ENCODE measurements around the gene MTREX. TPM values are rescaled to one million over a fixed set of nuclear protein-coding genes. Genes with fewer than 3 reads are reported as not detected.

MTREX gene
- polyA plus RNA-seq, 3 donors: 10.2 to 14.4 (median 12.2) TPM

GRCh38 chr5:55385846-55386245 is 78.1 kb downstream of the MTREX start:
- Mint-ChIP-seq H3K9me3 (peaks cover 7 to 16% (median 9%) of the 10 kb centered on the region in 7 donors), H3K27ac (no peak overlapping the region), H3K27me3 (ENCODE audit: low read depth in 3 of 3) (peaks cover 0 to 4% (median 0%) of the 10 kb centered on the region in 3 donors), H3K4me3 (no peak overlapping the region), H3K36me3 (peaks cover 75 to 76% of the 10 kb centered on the region in 2 donors), H3K4me1 (no peaks in the 10 kb centered on the region)
- intact Hi-C loops (cut with micrococcal nuclease): no loop called here
- H3K9me3 ChIP-seq (replicated peaks in 1 of 2; ENCODE audit: control insufficient read depth in 1 of 2, insufficient read depth in 1 of 2, low read length in 2 of 2): peaks cover 7 to 11% of the 10 kb centered on the region in 2 donors
- no peak overlapping the region for H3K27ac ChIP-seq (ENCODE audit: low read depth in 1 of 2, low read length in 2 of 2)
- no peak overlapping the region for H3K9ac ChIP-seq (ENCODE audit: insufficient read depth, low read length, poor library complexity, severe bottlenecking)
- H3K4me1 ChIP-seq (ENCODE audit: control insufficient read depth in 1 of 2, insufficient read depth in 2 of 2, low read length in 2 of 2): no peaks in the 10 kb centered on the region
- no peak overlapping the region for H3K4me2 ChIP-seq (replicated peaks; ENCODE audit: extremely low read depth, low read length, poor library complexity, severe bottlenecking)
- no CpG with 5 or more reads among the region's 3 CpGs for WGBS (ENCODE audit: insufficient coverage)
- no peak overlapping the region for H3K4me3 ChIP-seq (replicated peaks in 1 of 3; ENCODE audit: low read depth in 2 of 3, low read length in 3 of 3)
- no peaks in the 10 kb centered on the region for H3K27me3 ChIP-seq (ENCODE audit: control insufficient read depth in 2 of 2, insufficient read depth in 2 of 2, low read length in 2 of 2)
- H3K79me2 ChIP-seq (ENCODE audit: insufficient read depth, low read length): no peaks in the 10 kb centered on the region
- no peak for TF ChIP-seq CTCF (IDR thresholded peaks at IDR 0.05)
- no peak overlapping the region for H2AFZ ChIP-seq (ENCODE audit: insufficient read depth, low read depth, low read length, poor library complexity, severe bottlenecking)
- H4K20me1 ChIP-seq (ENCODE audit: insufficient read depth, low read length): peaks cover 2% of the 10 kb centered on the region
- peaks cover 75 to 93% of the 10 kb centered on the region in 2 donors for H3K36me3 ChIP-seq (replicated peaks in 1 of 2; ENCODE audit: control insufficient read depth in 1 of 2, insufficient read depth in 2 of 2, low read length in 2 of 2)
- DNase-seq: no peak

GRCh38 chr5:55386356-55386755 is 78.6 kb downstream of the MTREX start:
- TF ChIP-seq CTCF (IDR thresholded peaks at IDR 0.05): no peak
- Mint-ChIP-seq H3K27me3 (ENCODE audit: low read depth in 3 of 3) (peaks cover 0 to 4% (median 0%) of the 10 kb centered on the region in 3 donors), H3K9me3 (peaks cover 7 to 14% (median 9%) of the 10 kb centered on the region in 7 donors), H3K4me3 (no peak overlapping the region), H3K27ac (no peak overlapping the region), H3K4me1 (no peaks in the 10 kb centered on the region), H3K36me3 (peaks cover 77% of the 10 kb centered on the region in 2 donors)
- Histone ChIP-seq H3K4me3 (replicated peaks in 1 of 3; ENCODE audit: low read depth in 2 of 3, low read length in 3 of 3) (no peak overlapping the region), H3K9ac (ENCODE audit: insufficient read depth, low read length, poor library complexity, severe bottlenecking) (no peak overlapping the region), H3K27me3 (ENCODE audit: control insufficient read depth in 2 of 2, insufficient read depth in 2 of 2, low read length in 2 of 2) (no peaks in the 10 kb centered on the region), H3K4me1 (ENCODE audit: control insufficient read depth in 1 of 2, insufficient read depth in 2 of 2, low read length in 2 of 2) (no peaks in the 10 kb centered on the region), H4K20me1 (ENCODE audit: insufficient read depth, low read length) (peaks cover 2% of the 10 kb centered on the region), H3K79me2 (ENCODE audit: insufficient read depth, low read length) (no peaks in the 10 kb centered on the region), H3K27ac (ENCODE audit: low read depth in 1 of 2, low read length in 2 of 2) (no peak overlapping the region), H3K4me2 (replicated peaks; ENCODE audit: extremely low read depth, low read length, poor library complexity, severe bottlenecking) (no peak overlapping the region), H2AFZ (ENCODE audit: insufficient read depth, low read depth, low read length, poor library complexity, severe bottlenecking) (no peak overlapping the region), H3K36me3 (replicated peaks in 1 of 2; ENCODE audit: control insufficient read depth in 1 of 2, insufficient read depth in 2 of 2, low read length in 2 of 2) (peaks cover 75 to 93% of the 10 kb centered on the region in 2 donors), H3K9me3 (replicated peaks in 1 of 2; ENCODE audit: control insufficient read depth in 1 of 2, insufficient read depth in 1 of 2, low read length in 2 of 2) (peaks cover 7 to 11% of the 10 kb centered on the region in 2 donors)
- intact Hi-C loops (cut with micrococcal nuclease): no loop called here
- WGBS (ENCODE audit: insufficient coverage): no CpG with 5 or more reads among the region's 1 CpG
- no peak for DNase-seq
